ENCODE results near the gene CMA1.
"Not testable (repeated sequence)": the region's sequence is repeated elsewhere in the genome, so short reads cannot be mapped to it uniquely, and the experiment has no call there.

The CMA1 gene

DNA sequence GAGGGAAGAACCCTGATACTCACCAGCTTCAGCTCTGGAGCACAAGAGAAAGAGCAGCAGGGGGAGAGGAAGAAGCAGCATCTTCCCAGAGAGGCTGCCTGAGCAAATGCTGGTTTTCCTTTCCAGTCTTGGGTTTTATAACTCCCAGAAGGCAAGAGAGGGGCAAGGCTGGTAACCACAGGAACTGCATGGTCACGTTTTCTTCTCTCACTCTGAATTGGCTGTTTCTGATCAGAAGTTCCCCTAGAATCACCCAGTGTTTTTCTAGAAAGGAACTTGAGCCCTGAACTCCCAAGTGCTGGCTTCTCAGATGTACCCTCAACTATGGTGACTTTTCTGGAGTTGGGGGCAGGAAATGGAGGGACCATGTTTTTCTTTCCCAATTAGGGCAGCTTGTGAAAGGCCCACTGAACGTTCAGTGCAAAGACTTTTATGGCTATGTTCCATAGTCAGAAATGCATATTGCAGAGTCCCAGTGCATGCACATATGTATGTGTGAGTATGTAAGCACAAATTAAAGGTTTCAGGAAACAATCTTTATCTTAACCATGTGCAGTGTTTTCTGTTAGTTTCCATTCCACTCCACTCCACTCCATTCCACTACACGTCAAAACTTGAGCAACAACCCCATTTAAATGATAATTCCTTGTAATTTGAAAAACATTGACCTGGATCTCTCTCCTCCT is at the start of gene CMA1:
Gene CMA1 (minus strand): TSS at position 111 of the 686 bp plus-strand sequence. CDS start 30 bp downstream, at position 81.
- no peak for DNase-seq (ENCODE audit: low read depth)

DNA sequence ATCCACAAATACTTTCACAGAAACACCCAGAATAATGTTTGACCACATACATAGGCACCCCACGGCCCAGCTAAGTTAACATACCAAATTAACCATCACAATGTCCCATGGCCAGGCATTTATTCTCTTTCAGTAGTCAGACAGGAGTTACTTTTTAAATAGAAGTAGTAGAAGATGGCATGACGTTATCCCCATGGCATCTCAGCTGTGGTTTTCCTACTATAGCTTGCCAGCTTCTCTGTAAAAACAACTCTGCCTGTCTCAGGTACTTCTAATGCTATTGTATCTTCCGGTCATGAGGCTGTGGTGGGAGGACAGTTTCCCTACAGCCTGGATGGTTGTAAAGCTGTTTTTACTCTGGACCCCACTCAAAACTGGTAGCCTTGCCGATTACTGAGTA is 48.7 kb upstream of the CMA1 start:
- DNase-seq (ENCODE audit: low read depth): peak; percentile 33

GRCh38 chr14:24549064-24549463 is 41.0 kb upstream of the CMA1 start:
- not testable (repeated sequence) for DNase-seq (ENCODE audit: low read depth)

DNA sequence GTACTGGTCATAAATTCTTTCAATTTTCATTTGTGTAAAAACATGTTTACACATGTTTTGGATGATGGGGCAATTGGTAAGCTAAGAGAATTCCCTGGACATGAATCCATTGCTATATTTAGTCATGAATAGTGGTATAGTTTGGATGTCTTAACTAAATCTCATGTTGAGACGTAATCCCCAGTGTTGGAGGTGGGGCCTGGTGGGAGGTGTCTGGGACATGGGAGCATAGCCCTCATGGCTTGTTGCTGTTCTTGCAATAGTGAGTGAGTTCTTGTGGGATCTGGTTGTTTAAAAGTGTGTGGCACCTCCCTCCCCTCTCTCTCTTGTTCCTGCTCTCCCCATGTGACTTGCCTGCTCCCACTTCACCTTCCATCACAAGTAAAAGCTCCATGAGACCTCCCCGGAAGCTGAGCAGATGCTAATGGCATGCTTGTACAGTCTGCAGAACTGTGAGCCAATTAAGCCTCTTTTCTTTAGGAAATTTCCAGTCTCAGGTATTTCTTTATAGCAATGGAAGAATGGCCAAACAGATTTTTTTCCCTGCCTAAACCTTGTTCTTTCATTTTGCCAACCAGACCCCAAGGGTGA is 34.4 kb upstream of the CMA1 start:
- DNase-seq (ENCODE audit: low read depth): no peak

- no peak for DNase-seq (ENCODE audit: low read depth)
Observed at GRCh38 chr14:24535737-24536136, 27.7 kb upstream of the CMA1 start.

DNA sequence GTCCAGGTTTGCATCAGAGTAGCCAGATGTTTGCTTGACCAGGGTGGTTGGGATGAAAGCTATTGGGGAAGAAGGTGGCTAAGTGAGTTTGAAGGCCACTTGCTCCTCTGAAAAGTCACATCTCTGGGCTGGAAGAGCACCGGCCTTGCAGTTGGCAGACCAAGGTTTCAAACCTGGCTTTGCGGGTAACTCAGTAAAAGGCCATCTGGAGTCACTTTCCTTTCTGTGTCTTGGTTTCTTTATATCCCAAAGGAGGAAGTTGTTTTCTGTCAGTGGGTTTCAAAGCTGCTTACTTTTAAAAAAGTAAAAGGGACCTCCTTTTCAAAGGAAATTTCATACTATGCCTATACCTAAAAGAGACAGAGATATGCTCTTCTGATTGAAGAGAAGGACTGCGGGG is 26.2 kb upstream of the CMA1 start:
- no peak for DNase-seq (ENCODE audit: low read depth)

DNA sequence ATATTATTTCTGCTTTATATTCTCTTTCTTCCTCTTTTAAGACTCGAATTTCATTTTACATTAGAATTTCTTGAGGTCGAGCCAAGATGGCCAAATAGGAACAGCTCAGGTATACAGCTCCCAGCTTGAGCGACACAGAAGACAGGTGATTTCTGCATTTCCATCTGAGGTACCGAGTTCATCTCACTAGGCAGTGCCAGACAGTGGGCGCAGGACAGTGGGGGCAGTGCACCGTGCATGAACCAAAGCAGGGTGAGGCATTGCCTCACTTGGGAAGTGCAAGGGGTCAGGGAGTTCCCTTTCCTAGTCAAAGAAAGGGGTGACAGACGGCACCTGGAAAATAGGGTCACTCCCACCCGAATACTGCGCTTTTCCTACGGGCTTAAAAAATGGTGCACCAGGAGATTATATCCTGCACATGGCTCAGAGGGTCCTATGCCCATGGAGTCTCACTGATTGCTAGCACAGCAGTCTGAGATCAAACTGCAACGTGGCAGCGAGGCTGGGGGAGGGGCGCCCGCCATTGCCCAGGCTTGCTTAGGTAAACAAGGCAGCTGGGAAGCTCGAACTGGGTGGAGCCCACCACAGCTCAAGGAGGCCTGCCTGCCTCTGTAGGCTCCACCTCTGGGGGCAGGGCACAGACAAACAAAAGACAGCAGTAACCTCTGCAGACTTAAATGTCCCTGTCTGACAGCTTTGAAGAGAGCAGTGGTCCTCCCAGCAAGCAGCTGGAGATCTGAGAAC is 18.0 kb upstream of the CMA1 start:
- not testable (repeated sequence) for DNase-seq (ENCODE audit: low read depth)

- DNase-seq (ENCODE audit: low read depth): no peak
Observed at GRCh38 chr14:24518851-24519250, 10.8 kb upstream of the CMA1 start.

DNA sequence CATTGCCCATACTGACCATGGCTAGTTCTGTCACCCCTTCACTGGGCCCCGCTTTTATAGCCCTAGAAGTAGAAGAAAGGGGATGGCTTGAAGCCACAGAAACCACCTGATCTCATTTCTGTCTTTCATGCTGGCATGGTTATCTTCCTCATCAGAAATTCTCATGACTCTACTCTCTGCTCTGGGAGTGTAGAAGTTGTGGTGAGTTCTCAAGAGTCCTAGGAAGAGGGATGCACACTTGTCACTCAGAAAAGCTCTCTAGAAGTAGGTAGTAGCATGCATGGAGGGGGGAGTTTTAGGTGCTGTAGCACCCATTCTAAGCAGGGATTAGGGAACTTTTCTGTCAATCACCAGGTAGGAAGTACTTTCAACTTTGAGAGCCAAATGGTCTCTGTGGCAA is 6.1 kb upstream of the CMA1 start:
- DNase-seq (ENCODE audit: low read depth): no peak

DNA sequence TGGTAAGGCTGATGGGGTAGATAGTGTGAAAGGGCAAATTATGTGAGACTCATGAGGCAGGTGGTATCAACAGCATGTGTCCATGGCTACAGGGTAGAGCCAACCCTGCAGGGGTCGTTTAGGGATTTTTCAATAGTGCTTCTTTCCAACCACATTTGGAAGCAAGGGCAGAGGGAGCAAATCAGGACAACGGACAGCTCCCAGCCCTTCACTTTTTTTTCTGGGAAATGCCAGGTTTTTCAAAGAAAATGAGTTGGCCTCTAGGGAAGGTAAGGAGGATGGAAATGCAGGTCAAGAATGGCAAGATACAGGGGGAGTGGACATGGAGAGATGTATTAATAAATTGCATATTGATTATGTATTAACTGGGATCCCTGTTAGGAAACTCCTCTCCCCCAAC is 4.9 kb upstream of the CMA1 start:
- no peak for DNase-seq (ENCODE audit: low read depth)

DNA sequence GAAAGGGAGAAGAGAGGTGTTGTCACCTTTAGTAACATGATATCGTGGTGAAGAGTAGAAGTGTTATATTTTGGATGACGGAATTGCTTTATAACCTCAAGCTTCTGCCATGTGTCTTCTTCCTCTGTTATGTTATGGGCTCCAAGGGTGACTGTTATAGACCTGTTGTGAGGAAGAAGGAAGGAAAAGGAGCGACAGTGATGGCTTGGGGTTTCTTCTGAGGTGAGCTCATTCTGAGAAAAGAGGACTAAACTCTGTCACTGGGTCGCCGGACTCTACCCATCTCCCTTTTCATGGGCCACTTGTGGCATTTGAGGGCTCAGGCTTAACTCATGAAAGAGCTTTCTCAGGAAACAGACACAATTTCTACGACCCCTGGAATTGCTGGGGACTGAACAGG is 1.6 kb downstream of the CMA1 start:
- DNase-seq (ENCODE audit: low read depth): no peak

GRCh38 chr14:24504425-24504950 is 3.6 kb downstream of the CMA1 start:
- DNase-seq (ENCODE audit: low read depth): no peak

GRCh38 chr14:24491586-24492408 is 16.3 kb downstream of the CMA1 start:
- not testable (repeated sequence) for DNase-seq (ENCODE audit: low read depth)

DNA sequence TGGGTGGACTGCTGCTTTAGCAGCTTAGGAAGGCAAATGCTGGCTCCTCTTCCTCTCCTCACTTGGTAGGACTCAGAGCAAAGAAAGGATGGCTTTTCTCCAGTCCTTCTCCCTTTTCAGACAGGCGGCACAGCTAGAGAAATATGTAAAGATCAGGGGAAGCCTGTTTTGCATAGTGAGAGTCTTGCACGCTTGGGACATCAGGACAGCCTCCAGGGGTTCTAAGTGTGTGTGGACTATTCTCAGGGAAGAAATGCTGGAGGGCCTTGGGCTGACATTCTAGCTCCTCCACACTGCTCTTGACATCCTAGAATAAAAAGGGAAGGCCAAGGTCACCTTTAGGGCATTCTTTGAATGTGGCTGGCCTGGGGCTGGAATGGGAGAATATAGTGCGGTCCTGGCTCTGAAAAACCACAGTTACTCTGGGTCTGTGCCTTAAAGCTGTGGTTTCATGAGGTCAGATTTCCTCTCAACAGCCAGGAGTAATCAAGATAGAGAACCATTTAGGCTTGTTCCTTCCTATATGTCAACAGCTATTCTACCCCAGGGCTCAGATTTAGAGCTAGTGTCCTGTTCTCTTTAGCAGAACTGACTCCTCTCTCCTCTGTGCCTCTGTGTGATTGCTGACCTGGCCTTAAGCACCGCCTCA is 24.3 kb downstream of the CMA1 start:
- DNase-seq (ENCODE audit: low read depth): no peak

- DNase-seq (ENCODE audit: low read depth): peak; percentile 14
Observed at GRCh38 chr14:24482699-24483303, 25.3 kb downstream of the CMA1 start.

DNA sequence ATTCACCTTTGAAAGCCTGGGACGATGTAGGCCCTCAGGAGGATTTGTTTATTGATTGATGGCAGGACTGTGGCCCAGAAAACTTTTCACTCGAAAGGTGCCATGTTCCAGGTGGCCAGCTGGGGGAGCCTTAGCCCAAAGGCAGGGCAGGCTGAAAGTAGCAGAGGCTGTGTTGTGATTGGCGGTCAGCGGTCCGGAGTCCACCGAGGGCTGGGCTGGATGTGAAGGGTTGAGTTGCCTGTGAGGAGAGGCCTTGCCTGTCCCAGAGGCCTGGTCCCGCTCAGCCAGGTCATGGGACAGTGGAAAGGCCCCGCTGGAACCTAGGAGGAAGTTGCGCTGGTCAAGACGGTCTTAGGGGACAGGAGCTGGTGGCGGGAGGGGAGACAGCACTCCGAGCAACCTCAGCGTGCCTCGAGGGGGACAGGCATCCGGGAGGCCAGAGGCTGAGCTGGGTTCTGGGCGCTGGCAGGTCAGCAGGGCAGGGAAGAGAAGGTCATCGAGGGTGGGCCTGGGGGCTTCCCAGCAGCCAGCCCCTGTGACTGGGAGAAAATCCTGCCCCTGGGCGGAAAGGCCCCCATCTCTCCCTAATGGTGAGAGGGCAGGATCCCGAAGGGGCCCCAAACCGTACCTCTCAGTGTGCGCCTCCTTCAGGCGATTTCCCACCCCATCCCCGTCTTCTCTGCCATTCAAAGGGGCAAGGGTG is 26.3 kb downstream of the CMA1 start:
- no peak for DNase-seq (ENCODE audit: low read depth)

- DNase-seq (ENCODE audit: low read depth): not testable (repeated sequence)
Observed at GRCh38 chr14:24479999-24480398, 28.1 kb downstream of the CMA1 start.

DNA sequence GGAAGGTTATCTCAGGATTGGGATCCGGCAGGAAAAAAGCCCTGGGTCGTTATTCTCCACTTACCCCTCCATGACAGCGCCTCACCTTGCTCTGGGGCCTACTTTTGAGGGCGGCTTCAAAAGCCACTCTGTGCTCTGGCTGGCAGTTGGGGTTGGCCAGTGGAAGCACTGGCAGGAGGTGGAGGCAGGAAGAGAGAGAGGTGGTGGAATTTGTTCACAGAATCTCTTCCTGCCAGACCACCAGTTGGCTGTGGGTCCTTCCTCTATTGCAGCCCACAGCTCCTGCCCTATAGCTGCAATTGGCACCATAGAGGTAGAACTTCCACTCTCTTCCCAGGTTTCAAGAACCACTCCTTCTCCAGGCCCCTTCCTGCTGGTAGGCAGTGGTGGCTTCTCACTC is 32.8 kb downstream of the CMA1 start:
- no peak for DNase-seq (ENCODE audit: low read depth)

DNA sequence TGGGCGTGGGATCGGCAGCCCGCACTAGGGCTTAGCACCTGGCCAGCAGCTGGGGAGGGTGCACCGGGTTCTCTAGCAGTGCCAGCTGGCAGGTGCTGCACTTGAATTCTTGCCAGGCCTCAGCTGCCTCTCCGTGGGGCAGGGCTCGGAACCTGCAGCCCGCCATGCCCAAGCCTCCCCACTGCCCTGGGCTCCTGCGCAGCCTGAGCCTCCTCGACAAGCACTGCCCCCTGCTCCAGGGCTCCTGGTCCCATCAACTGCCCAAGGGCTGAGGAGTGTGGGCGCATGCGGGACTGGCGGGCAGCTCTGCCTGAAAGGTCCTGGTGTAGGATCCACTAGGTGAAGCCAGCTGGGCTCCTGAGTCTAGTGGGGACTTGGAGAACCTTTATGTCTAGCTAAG is 34.9 kb downstream of the CMA1 start:
- DNase-seq (ENCODE audit: low read depth): no peak

DNA sequence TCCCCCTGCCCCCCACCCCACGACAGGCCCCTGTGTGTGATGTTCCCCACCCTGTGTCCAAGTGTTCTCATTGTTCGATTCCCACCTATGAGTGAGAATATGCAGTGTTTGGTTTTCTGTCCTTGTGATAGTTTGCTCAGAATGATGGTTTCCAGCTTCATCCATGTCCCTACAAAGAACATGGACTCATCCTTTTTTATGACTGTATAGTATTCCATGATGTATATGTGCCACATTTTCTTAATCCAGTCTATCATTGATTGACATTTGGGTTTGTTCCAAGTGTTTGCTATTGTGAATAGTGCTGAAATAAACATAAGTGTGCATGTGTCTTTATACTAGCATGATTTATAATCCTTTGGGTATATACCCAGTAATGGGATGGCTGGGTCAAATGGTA is 37.6 kb downstream of the CMA1 start:
- DNase-seq (ENCODE audit: low read depth): not testable (repeated sequence)

DNA sequence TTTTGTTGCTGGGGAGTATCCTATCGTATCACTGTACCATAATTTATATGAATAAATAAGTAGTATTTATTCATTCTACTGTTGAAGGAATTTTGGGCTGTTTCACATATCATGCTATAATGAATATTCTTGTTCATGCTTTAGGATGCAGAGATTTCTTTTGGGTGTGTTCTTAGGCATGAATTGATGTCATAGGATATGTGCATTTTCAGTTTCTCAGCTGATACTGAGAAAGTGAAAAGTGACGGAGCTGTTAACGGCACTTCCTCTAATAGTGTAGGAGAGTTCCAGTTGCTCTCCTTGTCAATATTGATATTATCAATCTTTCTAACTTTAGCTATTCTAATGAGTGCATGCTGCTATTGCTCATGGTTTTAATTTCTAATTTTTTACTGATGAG is 42.3 kb downstream of the CMA1 start:
- DNase-seq (ENCODE audit: low read depth): no peak
